Raji (cell line): ENCODE results near the gene NPLOC4.
A peak's percentile ranks its signal among the peaks of the same experiment; 100 is the strongest.

Experiments
- POLR2A ChIP-seq: IDR thresholded peaks from 2 replicates; pipeline ENCODE4 v1.6.1; 2011; ENCODE audit warnings: low read depth, low read length, control low read depth; ENCODE audit not compliant: insufficient read depth

The NPLOC4 gene

DNA sequence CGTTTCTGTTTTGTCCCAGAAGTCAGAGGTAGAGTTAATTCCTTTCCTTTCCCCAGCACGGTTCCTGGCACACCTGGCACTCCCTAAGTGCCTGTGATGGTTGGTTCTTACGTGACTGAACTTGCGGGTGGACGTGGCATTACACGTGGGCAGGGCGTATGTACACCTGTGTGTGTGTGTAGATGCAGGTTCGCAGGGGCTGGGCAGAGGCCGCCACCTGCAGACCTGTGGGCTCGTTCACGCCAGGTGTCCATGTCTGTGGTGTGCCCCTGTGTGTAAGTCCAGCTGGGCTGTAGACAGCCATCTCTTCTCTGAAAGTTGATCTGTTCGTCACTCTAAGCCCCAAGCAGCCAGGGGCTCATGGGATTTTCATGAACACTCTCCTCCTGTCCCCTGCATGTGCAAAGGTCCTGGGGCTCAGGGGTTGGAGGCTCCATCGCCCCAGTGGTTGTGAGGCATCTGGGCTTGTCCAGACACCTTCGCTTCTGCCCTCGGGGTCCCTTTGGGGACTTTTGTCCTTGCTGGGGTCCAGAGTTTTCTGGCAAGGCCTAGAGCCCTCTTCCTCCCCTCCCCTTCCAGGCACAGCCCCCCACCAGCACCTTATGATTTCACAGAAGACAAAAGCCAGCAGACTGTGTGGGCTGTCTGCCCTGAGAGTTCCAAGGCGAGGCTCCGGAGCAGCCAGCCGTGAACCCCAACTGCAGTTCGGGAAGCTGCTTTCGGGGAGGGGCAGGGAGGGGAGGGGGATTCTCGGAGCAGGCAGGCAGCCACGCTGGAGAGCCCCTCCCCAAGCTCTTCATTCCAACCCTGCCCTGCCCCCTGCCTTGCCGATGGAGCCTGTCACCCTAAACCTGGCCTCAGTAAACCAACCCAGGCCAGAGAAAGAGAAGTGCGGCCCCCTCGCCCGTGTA is 114.2 kb downstream of the NPLOC4 start:
- TF ChIP-seq POLR2A: no peak

DNA sequence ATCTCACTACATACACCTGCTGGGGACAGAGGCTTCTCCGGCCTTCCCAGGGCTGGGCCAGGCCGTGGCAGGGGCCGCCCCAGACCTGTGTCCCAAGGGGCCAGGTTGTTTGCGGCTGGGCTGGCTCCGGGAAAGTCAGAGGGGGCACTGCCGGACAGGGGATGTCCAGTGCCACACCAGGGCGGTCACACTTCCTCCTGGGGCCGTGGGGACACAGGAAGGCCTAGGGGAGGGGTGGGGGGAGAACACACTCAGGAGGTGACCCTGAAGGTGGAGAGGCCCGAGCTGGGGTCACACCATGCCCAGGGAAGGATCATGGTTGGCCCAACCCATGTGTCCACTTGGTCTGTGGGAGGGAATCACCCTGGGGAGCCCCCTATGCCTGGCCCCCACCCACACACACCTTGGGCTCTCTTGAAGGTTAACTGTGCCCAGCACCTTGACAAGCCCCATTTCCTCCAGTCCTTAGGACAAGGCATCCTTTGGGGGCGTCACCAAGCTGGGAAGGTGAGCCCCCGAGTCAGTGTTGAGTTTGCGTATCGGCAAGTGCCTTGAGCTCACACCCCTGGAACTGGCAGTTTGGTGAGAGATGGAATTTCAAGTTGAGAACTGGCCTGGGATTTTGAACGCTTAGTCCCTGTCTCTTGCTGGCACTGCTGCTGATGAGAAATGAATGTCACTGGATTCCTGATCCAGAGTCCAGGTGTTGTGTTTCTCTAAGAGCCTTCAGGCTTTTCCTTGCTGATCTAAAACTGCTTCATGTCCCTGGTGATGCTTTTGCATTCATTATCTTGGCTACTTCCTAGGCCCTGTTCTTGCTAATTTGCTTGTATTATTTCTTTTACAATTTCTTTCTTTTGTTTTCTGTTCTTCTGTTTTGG is 116.7 kb downstream of the NPLOC4 start:
- no peak for TF ChIP-seq POLR2A

DNA sequence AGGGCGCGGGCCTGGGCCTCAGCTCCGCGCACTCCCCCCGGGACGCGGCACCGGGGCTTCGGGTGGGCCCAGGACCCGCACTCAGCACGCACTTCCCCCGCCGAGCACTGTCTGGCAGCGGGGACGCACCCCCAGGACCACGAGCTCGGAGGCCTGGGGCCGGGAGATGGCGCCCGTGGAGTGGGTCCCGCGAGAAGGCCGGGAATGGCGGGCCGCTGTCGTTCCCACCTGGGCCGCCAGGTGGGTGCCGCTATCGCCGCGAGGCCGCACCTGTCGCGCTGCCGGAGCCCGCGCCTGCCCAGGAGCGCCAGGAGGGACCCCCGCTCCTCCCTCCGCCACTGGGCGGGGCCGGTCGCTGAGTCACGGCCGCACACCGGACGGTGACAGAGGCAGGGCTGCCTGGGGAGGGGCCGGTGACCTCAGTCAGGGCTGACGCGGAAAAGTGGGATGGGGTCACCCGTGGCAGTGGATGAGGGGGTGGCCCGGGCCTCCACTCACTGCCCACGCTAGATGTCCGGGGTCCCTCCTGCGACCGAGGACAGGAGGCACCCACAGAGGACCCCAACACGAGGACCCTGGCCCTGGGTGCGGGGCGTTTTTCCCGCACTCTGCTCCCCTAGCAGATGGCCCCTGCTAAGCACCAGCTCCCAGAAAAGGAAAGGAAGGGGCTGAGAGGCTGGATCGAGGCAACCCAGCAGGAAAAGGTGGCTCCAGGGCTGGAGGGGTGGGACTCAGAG is 117.5 kb downstream of the NPLOC4 start:
- peak; percentile 23; the same call in 1 of the 2 replicates for TF ChIP-seq POLR2A

DNA sequence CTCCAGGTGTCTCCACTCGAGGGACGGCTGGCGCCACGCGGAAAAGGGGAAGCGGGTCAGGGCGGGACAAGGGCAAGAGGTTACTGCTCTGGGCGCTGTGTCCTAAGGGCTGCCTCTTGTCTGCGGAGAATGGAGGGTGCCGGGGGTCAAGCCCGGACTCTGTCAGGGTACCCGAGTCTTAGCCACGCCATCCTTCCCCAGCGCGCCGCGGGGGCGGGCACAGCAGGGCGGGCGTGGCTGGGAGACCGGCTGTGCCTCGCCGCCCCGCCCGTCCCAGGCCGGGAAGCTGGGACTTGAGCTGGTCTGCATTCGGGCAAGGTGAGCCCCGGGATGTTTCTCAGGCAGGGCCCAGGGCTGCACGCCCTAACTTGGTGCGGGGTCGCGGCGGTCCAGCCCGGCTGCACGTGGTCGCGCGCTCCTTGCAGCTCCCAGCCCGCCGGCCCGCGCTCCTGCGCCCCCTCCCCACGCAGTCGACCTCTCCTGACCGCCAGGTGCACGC is 118.1 kb downstream of the NPLOC4 start:
- peak; percentile 57 for TF ChIP-seq POLR2A

DNA sequence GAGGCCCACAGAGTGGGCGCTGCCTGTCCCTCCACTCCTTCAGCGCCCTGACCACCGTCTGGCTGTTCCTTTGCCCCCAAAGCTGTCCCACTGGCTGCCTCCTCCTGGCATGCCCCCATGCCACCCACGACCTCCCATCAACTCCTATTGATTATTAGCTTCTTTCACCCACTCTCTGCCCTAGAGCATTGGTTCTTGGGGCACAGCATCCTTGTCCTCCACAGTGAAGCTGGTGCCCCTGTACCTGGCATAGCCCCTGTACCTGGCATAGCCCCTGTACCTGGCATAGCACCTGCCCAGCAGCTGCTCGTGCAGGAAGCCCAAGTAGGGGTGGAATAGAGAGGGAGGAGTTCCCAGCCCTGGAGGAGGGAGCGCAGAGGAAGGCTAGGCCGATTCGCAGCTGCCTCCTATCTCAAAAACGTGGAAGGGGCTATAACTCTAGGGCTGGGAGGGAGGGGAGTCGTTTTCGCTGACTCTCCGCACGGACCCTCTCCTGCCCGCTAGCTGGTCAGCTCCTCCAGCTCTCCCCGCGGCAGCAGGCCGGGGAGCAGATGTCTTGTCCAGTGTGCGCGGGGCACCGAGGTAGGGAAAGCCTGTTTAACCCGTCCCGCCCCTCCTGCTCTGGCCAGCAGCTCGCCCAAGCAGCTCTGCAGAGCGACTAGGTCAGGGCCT is 118.7 kb downstream of the NPLOC4 start:
- TF ChIP-seq POLR2A: no peak

DNA sequence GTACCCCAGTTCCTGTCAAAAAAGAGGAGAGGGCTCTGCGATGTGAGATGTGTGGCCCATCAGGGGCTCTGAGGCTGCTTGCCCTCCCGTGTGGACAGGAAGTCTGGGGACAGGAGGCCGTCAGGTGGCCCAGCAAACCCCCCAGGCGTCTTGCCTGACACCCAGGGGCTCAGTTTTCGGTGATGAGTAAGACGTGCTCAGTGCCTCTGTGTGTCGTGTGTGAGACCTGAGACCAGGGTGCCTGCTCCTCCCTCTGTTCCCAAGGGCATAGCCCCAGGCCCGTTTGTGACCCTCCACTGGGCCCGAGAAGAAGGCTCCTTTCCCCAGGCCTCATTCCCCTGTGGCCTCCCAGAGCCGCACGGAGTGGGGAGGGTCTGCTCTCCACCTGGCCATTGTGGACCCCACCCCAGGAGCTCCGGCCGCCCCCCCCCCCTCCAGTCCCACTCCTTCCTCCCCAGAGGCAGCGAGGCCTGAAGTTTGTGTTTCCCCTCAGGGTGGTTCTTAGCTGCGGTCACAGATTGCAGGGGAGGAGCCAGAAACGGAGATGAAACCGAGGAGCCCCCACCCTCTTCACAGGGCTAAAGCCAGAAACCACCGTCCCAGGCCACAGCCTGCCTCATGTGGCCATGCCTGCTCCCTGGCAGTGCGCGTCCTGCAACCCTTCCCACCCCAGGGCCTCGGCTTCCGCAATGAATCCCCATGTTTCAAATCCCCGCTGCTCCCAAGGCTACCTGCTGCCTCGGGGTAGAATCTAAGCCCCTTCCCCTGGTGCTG is 119.4 kb downstream of the NPLOC4 start:
- peak; percentile 76 for TF ChIP-seq POLR2A

DNA sequence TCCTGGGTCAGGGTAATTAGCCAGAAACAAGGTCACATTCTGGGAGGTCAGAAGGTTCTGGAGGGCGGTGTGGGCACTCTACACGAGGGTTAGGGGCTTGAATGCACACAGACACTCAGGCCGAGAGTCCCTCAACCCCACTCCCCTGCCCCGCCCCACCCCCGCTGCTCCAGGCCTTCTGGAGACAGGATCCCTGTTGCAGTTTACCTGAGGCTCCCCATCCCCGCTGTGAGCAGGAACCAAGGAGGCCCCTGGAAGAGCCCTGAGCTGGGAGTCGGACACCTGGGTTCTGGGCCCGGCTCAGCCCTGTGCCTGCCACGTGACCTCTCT is 119.9 kb downstream of the NPLOC4 start:
- no peak; the same call in 1 of the 2 replicates for TF ChIP-seq POLR2A

DNA sequence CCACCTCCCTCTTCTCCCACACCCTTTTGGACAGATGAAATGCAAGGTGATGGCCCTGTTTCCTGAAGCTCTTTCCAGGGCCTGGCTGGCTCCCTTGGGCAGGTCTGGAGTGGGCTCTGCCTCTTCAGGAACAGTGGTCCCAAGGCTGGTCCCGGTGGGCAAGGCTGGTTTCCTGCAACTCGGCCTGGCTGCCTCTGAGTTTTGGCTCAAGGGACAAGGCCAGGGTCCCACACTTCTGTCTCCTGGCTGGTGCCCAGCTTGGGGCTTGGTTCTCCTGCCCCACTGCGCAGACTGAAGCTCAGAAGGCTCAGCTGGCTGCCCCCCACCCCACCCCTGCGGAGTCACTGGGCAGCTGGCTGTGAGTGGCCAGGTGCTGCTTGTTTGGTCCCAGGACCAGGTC is 120.5 kb downstream of the NPLOC4 start:
- 0 out of 2 replicates have a peak, but pooled peaks have one; percentile 5 for TF ChIP-seq POLR2A

DNA sequence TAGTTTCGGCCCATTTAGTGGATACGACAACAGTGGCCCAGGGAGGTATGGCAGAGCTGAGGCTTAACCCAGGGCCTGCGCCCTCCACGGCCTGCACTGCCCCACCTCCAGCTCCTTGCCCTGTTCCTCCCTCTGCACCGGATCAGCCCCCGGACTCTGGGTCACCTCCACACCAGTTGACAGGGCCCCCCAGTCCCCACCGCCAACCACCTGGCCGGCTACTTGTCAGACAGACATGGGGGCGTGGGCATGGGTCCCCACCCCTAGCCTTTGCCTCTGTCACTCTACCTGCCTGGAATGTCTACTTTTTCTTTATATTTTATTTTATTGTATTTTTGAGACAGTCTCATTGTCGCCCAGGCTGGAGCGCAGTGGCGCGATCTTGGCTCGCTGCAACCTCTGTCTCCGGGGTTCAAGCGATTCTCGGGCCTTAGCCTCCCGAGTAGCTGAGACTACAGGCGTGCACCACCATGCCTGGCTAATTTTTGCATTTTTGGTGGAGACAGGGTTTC is 121.3 kb downstream of the NPLOC4 start:
- TF ChIP-seq POLR2A: peak; percentile 27; the same call in 1 of the 2 replicates

DNA sequence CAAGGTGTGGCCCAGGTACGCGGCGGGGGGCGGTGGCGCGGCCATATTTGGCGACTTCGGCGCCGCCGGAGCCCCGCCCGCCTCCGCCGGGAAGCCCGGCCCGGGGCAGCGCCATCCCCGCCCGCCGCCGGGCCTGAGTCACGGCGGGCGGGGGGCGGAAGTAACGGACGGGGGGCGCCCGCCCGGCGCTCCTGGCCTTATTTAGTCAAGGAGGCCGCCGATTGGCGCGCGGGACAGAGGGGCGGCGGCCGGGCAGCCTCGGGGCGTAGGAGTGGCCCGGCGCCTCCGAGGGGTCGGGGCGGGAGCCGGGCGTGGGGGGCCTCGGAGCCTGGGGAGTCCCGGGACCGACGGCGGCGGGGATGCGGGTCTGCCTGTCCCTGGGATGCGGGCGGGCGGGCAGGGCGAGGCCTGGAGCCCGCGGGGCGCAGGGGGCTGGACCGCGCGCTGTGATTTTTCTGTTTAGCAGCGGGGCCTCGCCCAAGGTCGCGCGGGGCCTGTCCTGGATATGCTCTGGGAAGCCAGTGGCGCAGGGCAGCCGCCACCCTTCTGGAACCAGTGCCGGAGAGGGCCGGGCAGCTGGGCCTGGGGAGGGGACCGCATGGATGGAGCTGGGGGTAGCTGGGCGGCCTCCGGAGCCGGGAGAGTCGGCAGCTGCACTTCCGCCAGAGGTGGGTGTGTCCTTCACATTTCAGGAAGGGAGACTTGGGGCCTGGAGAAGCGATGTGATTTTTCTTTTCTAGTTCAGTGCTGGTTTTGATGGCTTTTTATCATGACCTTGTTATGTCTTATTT is 122.0 kb downstream of the NPLOC4 start:
- peak; percentile 71 for TF ChIP-seq POLR2A

DNA sequence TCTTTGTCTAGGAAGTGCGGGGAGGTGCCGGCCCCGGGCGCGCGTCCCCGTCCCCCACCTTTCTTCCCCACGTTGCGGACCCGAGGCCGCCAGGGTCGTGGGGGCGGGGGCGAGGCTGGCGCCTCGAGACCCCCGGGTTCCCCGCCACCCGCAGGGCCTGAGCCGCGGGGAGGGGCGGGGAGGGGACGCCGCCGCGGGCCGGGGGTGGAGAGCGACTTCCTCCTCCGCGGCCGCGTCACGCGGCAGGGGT is 122.5 kb downstream of the NPLOC4 start:
- TF ChIP-seq POLR2A: no peak

DNA sequence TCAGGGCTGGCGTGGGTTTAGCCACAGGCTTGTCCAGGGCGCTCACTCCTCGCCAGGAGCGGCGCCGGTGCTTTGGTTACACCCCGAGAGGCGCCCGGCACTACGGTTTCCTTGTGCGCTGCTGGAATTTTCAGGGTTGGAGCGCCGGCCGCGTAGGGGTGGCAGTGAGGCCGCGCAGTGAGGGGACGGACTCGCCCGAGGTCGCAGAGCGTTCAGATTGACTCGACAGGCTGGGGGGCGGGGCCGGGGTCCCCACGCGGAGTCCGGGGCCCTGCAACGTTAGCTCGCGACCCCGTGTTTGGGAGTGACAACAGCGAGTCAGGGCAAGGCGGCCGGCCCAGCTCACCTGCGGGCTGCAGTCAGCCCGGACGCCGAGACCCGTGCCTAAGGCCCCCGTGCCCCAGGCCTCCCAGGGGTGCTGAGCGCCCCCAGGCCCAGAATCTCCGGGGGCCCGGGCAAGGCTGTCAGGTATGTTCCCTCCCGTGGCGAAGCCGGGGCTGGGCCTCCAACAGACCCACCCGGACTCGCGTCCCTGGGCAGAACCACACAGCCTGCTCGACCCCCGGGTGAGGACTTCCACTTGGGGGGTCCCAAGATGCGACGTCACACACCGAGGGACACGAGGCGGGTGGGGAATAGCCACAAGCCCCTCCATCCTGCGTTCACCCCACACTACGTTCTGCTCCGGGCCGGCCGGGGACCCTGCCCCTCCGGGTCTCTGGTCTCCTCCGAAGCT is 123.0 kb downstream of the NPLOC4 start:
- TF ChIP-seq POLR2A: no peak; the same call in 1 of the 2 replicates
